Coronary artery (tissue), 2 donors: ENCODE results near the gene MTMR6.
"Not testable (repeated sequence)": the region's sequence is repeated elsewhere in the genome, so short reads cannot be mapped to it uniquely, and the experiment has no call there.

Experiments
- DNase-seq: peaks from one replicate; pipeline ENCODE4 v3.0.0-alpha.2; 2017; ENCODE audit warnings: low spot score
- H3K27ac ChIP-seq, 2 donors: fragments of 200-600 bp; sonication (generic); one replicate each; pipeline ENCODE4 v1.5.1; 2016 to 2019
- H3K4me3 ChIP-seq: fragments of 200-600 bp; sonication (generic); 2 replicates; pipeline ENCODE4 v1.5.1; 2016; ENCODE audit warnings: mild to moderate bottlenecking, moderate library complexity
- TF ChIP-seq, protein P1 (sequence below): fragments of 200-600 bp; sonication (generic); IDR thresholded peaks from one replicate; pipeline ENCODE4 v1.5.1; 2019; ENCODE audit warnings: antibody characterized with exemption

Gene MTMR6

DNA sequence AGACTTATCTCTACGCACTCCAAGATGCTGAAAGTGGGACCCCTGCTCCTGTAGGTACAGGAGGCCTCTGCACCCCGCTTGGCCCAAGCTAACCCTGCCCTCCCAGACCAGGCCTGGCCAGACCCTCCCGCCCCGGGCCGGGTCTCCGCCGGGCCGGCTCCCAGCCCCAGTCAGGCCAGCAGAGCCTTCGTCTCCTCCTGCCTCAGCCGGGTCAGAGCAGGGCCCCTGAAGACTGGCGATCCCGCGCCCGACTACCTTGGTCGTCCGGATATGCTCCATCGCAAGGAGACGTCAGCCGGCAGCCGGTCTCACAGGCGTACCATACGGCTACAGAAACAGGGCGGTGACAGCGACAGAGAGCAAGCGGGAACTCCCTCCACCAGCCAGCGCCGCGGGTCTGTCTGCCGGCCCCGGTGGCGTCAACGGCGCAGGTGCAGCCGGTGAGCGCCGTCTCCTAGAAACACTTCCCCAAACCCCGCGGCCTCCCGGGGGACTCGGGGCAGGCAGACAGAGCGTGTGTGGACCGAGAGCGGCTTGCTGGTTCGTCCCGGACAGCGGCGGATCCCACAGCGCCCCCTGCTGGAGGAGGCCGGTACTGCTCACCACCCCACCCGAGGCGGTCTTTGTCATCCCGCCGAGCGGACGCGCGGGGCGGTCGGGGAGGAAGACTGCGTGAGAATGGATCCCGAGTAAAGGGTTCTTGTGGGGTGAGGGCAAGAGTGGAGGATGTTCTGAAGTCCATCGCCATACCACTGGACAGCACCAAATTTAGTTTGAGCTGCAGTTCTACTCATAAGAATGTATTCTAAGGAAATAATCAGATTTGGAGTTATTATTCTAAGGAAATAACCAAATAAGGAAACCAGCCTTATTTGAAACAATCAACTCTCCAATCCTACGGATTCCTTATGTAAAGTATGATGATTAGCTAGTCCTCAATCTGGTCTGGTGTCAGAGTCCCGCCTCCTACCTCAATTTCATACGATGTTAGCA, at the start of gene MTMR6:
Gene MTMR6 (minus strand): TSS at position 520 of the 993 bp plus-strand sequence. CDS start 241 bp downstream, at position 279.
- TF ChIP-seq, protein P1, sequence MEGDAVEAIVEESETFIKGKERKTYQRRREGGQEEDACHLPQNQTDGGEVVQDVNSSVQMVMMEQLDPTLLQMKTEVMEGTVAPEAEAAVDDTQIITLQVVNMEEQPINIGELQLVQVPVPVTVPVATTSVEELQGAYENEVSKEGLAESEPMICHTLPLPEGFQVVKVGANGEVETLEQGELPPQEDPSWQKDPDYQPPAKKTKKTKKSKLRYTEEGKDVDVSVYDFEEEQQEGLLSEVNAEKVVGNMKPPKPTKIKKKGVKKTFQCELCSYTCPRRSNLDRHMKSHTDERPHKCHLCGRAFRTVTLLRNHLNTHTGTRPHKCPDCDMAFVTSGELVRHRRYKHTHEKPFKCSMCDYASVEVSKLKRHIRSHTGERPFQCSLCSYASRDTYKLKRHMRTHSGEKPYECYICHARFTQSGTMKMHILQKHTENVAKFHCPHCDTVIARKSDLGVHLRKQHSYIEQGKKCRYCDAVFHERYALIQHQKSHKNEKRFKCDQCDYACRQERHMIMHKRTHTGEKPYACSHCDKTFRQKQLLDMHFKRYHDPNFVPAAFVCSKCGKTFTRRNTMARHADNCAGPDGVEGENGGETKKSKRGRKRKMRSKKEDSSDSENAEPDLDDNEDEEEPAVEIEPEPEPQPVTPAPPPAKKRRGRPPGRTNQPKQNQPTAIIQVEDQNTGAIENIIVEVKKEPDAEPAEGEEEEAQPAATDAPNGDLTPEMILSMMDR, result peak; percentile 100
- DNase-seq, result peak; percentile 96
- Histone ChIP-seq H3K4me3 (peak within 1 kb of the TSS; percentile 92), H3K27ac (peak within 1 kb of the TSS; percentile 78 to 93)

- Histone ChIP-seq H3K4me3 (no peak overlapping the region), H3K27ac (no peak overlapping the region)
- TF ChIP-seq, protein P1, result no peak
- no peak for DNase-seq
These were observed 48.6 kb upstream of the MTMR6 start for GRCh38 chr13:25335856-25336255.

DNA sequence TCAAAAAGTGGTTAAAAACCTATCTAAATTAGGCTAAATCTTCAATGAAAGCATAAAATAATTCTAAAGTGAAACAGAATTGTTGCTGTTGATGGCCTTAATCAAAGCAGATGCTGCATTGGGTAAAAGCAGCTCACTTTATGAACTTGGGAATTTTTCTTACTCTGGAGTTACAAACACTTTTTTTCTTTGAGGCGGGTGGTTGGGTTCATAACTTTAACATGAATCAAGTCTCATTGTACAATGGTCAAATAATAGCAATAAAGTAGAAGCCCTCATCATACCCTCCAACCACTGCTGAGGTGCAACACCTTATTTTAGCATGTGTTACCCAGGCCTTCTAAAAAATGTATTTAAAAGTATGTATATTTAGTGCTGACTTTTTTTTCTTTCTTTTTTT, 43.3 kb upstream of the MTMR6 start:
- TF ChIP-seq, protein P1, result no peak
- Histone ChIP-seq H3K27ac (no peak overlapping the region), H3K4me3 (no peak overlapping the region)
- no peak for DNase-seq

DNA sequence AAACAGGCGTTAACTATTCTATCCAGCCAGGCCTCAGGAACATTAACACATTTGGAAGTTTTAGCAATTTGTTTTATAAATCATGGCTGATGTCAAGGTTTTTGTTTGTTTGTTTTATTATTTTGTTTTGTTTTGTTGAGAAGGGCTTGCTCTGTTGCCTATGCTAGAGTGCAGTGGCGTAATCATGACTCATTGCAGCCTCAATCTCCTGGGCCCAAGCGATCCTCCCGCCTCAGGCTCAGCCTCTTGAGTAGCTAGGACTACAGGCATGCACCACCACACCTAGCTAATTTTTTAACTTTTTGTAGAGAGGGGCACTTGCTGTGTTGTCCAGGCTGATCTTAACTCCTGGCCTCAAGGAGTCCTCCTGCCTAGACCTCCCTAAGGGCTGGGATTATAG, 42.4 kb upstream of the MTMR6 start:
- TF ChIP-seq, protein P1, result no peak
- Histone ChIP-seq H3K27ac (no peak overlapping the region), H3K4me3 (no peak overlapping the region)
- DNase-seq, result no peak

GRCh38 chr13:25324100-25324499, 36.8 kb upstream of the MTMR6 start:
- no peak for DNase-seq
- TF ChIP-seq, protein P1, result no peak
- no peak overlapping the region for H3K27ac ChIP-seq
- no peak overlapping the region for H3K4me3 ChIP-seq

GRCh38 chr13:25319771-25320170, 32.5 kb upstream of the MTMR6 start:
- Histone ChIP-seq H3K27ac (no peak overlapping the region), H3K4me3 (no peak overlapping the region)
- no peak for DNase-seq
- TF ChIP-seq, protein P1, result no peak

- H3K27ac ChIP-seq, DNase-seq, H3K4me3 ChIP-seq: not testable (repeated sequence)
These were observed 31.7 kb upstream of the MTMR6 start for GRCh38 chr13:25318946-25319345.
